ENCODE measurements around the gene MDC1. TPM values are rescaled to one million over a fixed set of nuclear protein-coding genes. Genes with fewer than 3 reads are reported as not detected.

Gene MDC1
- total and polyA plus RNA-seq, 2 of the 13 experiments (the other 11 are each of a cell fraction or from before 2014, with no cell fraction given) = 8.4 to 14.0 TPM

GRCh38 chr6:30721198-30722024 is 4.3 kb upstream of the MDC1 start (continued):
- no peak for TF ChIP-seq PCBP2 (optimal IDR thresholded peaks at IDR 0.05; ENCODE audit: low read depth, low read length, poor library complexity, severe bottlenecking)
- TF ChIP-seq ZNF709 (CRISPR knock-in tag; IDR thresholded peaks at IDR 0.05) = 0 out of 2 replicates have a peak, but pooled peaks have one; percentile 37
- no peak for TF ChIP-seq ZNF652 (CRISPR knock-in tag; IDR thresholded peaks at IDR 0.05; ENCODE audit: borderline replicate concordance, low read depth)
- TF ChIP-seq ZBTB46 (CRISPR knock-in tag; IDR thresholded peaks at IDR 0.05; ENCODE audit: borderline replicate concordance) = no peak
- no peak for TF ChIP-seq KDM1A (CRISPR knock-in tag; IDR thresholded peaks at IDR 0.05)
- TF ChIP-seq RFX5 (IDR thresholded peaks at IDR 0.05; ENCODE audit: low read depth, low read length) = no peak
- TF ChIP-seq YY1 (IDR thresholded peaks at IDR 0.05; ENCODE audit: insufficient read depth, insufficient replicate concordance, low read depth, low read length) = peak; percentile 75
- no peak for TF ChIP-seq TCF12 (IDR thresholded peaks at IDR 0.05)
- 0 out of 2 replicates have a peak, but pooled peaks have one; percentile 14 for TF ChIP-seq TCF12 (CRISPR knock-in tag; IDR thresholded peaks at IDR 0.05)
- TF ChIP-seq ZNF280B (CRISPR knock-in tag; IDR thresholded peaks at IDR 0.05; ENCODE audit: borderline replicate concordance) = peak; percentile 79; the same call in 1 of the 2 replicates
- no peak for TF ChIP-seq TEF (CRISPR knock-in tag; IDR thresholded peaks at IDR 0.05)
- peak; percentile 92 for TF ChIP-seq ARNTL (CRISPR knock-in tag; IDR thresholded peaks at IDR 0.05)
- TF ChIP-seq PRPF4 (IDR thresholded peaks at IDR 0.05; ENCODE audit: low read depth, low read length, poor library complexity, severe bottlenecking) = peak; percentile 81
- TF ChIP-seq THAP7 (CRISPR knock-in tag; IDR thresholded peaks at IDR 0.05) = no peak
- TF ChIP-seq ZNF335 (CRISPR knock-in tag; IDR thresholded peaks at IDR 0.05) = 0 out of 2 replicates have a peak, but pooled peaks have one; percentile 22
- TF ChIP-seq SP4 (CRISPR knock-in tag; IDR thresholded peaks at IDR 0.05) = peak; percentile 88
- no peak; the same call in 1 of the 2 replicates for TF ChIP-seq TCF7 (IDR thresholded peaks at IDR 0.05; ENCODE audit: low read depth)
- TF ChIP-seq ZNF530 (CRISPR knock-in tag; IDR thresholded peaks at IDR 0.05; ENCODE audit: low read depth) = no peak
- TF ChIP-seq NFAT5 (CRISPR knock-in tag; IDR thresholded peaks at IDR 0.05) = peak; percentile 5

All from HepG2 (cell line).